Stimulated activated CD4-positive, alpha-beta T cell treated with anti-CD3 and anti-CD28 coated beads, Interleukin-4, amount 100 ng/mL, for 24 hours (primary cell): ENCODE results near the gene ANKRD27.
A peak's percentile ranks its signal among the peaks of the same experiment; 100 is the strongest.
"Not testable (repeated sequence)": the region's sequence is repeated elsewhere in the genome, so short reads cannot be mapped to it uniquely, and the experiment has no call there.

Experiments
- DNase-seq: peaks from one replicate; pipeline ENCODE4 v3.0.0-alpha.2; 2020

Gene ANKRD27

GRCh38 chr19:32674931-32675719, at the start of gene ANKRD27:
Gene ANKRD27 (minus strand): TSS chr19:32675180. CDS start chr19:32659015, 16,165 bp downstream.
- DNase-seq: peak; percentile 98

GRCh38 chr19:32720936-32721250, 45.9 kb upstream of the ANKRD27 start:
- no peak for DNase-seq

- no peak for DNase-seq
These were observed 45.4 kb upstream of the ANKRD27 start for GRCh38 chr19:32720216-32720935.

GRCh38 chr19:32719611-32720059, 44.7 kb upstream of the ANKRD27 start, which contains the start of gene TDRD12:
Gene TDRD12 (plus strand): TSS chr19:32719767. CDS start chr19:32720073, 306 bp downstream.
- no peak for DNase-seq

GRCh38 chr19:32718286-32718685, 43.3 kb upstream of the ANKRD27 start:
- DNase-seq: no peak

GRCh38 chr19:32717496-32717895, 42.5 kb upstream of the ANKRD27 start:
- DNase-seq: no peak

GRCh38 chr19:32716203-32716602, 41.2 kb upstream of the ANKRD27 start:
- not testable (repeated sequence) for DNase-seq

GRCh38 chr19:32711747-32712146, 36.8 kb upstream of the ANKRD27 start:
- DNase-seq: no peak

GRCh38 chr19:32709032-32709431, 34.1 kb upstream of the ANKRD27 start:
- no peak for DNase-seq

- peak; percentile 39 for DNase-seq
These were observed 33.5 kb upstream of the ANKRD27 start for GRCh38 chr19:32708457-32708856.

- DNase-seq: not testable (repeated sequence)
These were observed 29.0 kb upstream of the ANKRD27 start for GRCh38 chr19:32704006-32704405.

- no peak for DNase-seq
These were observed 27.0 kb upstream of the ANKRD27 start for GRCh38 chr19:32702010-32702409.

- not testable (repeated sequence) for DNase-seq
These were observed 25.1 kb upstream of the ANKRD27 start for GRCh38 chr19:32700129-32700528.

GRCh38 chr19:32696771-32697170, 21.8 kb upstream of the ANKRD27 start:
- DNase-seq: not testable (repeated sequence)

- DNase-seq: not testable (repeated sequence)
These were observed 20.5 kb upstream of the ANKRD27 start for GRCh38 chr19:32695506-32695905.

GRCh38 chr19:32694851-32695250, 19.9 kb upstream of the ANKRD27 start:
- not testable (repeated sequence) for DNase-seq

GRCh38 chr19:32694316-32694715, 19.3 kb upstream of the ANKRD27 start:
- DNase-seq: not testable (repeated sequence)

- DNase-seq: peak; percentile 54
These were observed 18.4 kb upstream of the ANKRD27 start for GRCh38 chr19:32693151-32694108.

- DNase-seq: no peak
These were observed 17.7 kb upstream of the ANKRD27 start for GRCh38 chr19:32692727-32693061.

GRCh38 chr19:32691952-32692726, 17.2 kb upstream of the ANKRD27 start:
- DNase-seq: peak; percentile 61

GRCh38 chr19:32691291-32691951, 16.4 kb upstream of the ANKRD27 start, which contains the start of gene NUDT19:
Gene NUDT19 (plus strand): TSS chr19:32691821. CDS start chr19:32691961, 140 bp downstream.
- peak; percentile 80 for DNase-seq
